ENCODE measurements around the gene PSPH. TPM values are rescaled to one million over a fixed set of nuclear protein-coding genes. Genes with fewer than 3 reads are reported as not detected.
A peak's percentile ranks its signal among the peaks of the same experiment; 100 is the strongest.
"Not testable (repeated sequence)": the region's sequence is repeated elsewhere in the genome, so short reads cannot be mapped to it uniquely, and the experiment has no call there.

Gene PSPH
- total RNA-seq, 3 donors from 2014 or later, result 11.4 to 17.7 (median 14.4) TPM

DNA sequence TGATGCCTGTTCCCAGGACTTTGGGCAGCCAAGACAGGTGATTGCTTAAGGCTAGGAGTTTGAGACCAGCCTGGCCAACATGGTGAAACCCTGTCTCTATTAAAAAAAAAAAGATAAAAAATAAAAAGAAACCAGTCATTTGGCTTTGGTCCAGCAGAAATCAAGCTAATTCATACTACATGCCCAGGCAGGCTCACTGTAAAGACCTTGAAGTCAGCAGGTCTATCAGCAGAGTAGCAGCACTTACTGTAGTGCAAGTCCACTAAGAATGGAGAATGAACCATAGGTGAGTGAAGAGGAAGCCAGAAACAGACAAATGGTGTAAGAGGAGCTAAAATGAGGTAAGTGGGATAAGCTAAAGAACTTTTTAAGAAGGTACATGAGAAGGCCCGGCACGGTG lies 24.7 kb downstream of the PSPH start:
- no peak for TF ChIP-seq POLR2A (IDR thresholded peaks at IDR 0.05)
- TF ChIP-seq, protein P1, sequence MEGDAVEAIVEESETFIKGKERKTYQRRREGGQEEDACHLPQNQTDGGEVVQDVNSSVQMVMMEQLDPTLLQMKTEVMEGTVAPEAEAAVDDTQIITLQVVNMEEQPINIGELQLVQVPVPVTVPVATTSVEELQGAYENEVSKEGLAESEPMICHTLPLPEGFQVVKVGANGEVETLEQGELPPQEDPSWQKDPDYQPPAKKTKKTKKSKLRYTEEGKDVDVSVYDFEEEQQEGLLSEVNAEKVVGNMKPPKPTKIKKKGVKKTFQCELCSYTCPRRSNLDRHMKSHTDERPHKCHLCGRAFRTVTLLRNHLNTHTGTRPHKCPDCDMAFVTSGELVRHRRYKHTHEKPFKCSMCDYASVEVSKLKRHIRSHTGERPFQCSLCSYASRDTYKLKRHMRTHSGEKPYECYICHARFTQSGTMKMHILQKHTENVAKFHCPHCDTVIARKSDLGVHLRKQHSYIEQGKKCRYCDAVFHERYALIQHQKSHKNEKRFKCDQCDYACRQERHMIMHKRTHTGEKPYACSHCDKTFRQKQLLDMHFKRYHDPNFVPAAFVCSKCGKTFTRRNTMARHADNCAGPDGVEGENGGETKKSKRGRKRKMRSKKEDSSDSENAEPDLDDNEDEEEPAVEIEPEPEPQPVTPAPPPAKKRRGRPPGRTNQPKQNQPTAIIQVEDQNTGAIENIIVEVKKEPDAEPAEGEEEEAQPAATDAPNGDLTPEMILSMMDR (IDR thresholded peaks at IDR 0.05), result no peak
- TF ChIP-seq POLR2AphosphoS5 (IDR thresholded peaks at IDR 0.05), result no peak
- no peak overlapping the region for H3K27ac ChIP-seq
- no peaks in the 10 kb centered on the region for H3K27me3 ChIP-seq
- no peak overlapping the region for H3K4me3 ChIP-seq
- no peaks in the 10 kb centered on the region for H3K4me1 ChIP-seq
- H3K9me3 ChIP-seq, result no peaks in the 10 kb centered on the region
- H3K36me3 ChIP-seq, result no peaks in the 10 kb centered on the region
- intact Hi-C loops (cut with DNase I; ENCODE audit: low total_unique reads), result no loop called here
- DNase-seq (ENCODE audit: low spot score in 2 of 2), result no peak

DNA sequence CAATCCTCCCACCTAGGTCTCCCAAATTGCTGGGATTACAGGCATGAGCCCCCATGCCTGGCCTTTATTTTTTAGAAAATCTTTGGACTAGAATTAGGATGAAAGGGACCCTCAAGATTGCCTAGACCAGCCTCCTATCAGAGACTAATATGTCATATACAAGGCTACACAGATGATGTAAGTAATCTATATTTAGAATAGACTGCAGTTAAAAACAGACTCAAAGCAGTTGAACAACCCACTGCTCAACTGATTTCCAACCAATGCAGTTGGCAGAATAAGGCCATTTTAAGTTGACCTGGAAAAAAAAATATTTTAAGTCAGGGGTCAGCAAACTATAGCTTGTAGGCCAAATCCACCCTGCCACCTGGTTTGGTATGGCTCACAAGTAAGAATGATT lies 27.7 kb downstream of the PSPH start:
- TF ChIP-seq, protein P1 (IDR thresholded peaks at IDR 0.05), result no peak
- TF ChIP-seq POLR2AphosphoS5 (IDR thresholded peaks at IDR 0.05), result no peak
- TF ChIP-seq POLR2A (IDR thresholded peaks at IDR 0.05), result no peak
- no peak for DNase-seq (ENCODE audit: low spot score in 2 of 2)
- Histone ChIP-seq H3K9me3 (no peaks in the 10 kb centered on the region), H3K36me3 (no peaks in the 10 kb centered on the region), H3K4me3 (no peak overlapping the region), H3K27ac (no peak overlapping the region), H3K27me3 (no peaks in the 10 kb centered on the region), H3K4me1 (no peaks in the 10 kb centered on the region)
- intact Hi-C loops (cut with DNase I; ENCODE audit: low total_unique reads), result no loop called here

DNA sequence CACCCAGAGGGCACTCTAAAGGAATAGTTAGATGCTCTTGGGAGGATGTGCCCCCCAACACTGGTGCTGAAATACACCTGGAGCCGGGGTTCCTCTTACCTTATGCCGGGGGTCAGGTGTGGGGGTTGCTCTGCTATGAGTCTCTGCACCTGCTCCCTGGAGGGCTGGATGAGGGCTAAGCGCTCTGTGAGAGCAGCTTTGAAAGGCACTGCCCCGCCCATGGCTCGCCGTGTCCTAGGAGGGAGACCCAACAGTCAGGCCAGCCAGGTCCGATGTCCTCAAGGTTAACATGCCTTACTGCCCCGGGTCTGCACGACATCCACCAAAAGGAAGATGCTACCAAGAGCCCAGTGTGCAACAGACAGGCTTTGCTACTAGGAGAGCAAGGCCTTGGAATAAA lies 31.7 kb downstream of the PSPH start:
- no peak overlapping the region for H3K4me3 ChIP-seq
- intact Hi-C loops (cut with DNase I; ENCODE audit: low total_unique reads), result no loop called here
- H3K27me3 ChIP-seq, result no peaks in the 10 kb centered on the region
- H3K27ac ChIP-seq, result no peak overlapping the region
- DNase-seq (ENCODE audit: low spot score in 2 of 2), result no peak
- no peaks in the 10 kb centered on the region for H3K4me1 ChIP-seq
- no peaks in the 10 kb centered on the region for H3K9me3 ChIP-seq
- H3K36me3 ChIP-seq, result no peaks in the 10 kb centered on the region
- TF ChIP-seq, protein P1 (IDR thresholded peaks at IDR 0.05), result no peak
- TF ChIP-seq POLR2A (IDR thresholded peaks at IDR 0.05), result no peak
- no peak for TF ChIP-seq POLR2AphosphoS5 (IDR thresholded peaks at IDR 0.05)

DNA sequence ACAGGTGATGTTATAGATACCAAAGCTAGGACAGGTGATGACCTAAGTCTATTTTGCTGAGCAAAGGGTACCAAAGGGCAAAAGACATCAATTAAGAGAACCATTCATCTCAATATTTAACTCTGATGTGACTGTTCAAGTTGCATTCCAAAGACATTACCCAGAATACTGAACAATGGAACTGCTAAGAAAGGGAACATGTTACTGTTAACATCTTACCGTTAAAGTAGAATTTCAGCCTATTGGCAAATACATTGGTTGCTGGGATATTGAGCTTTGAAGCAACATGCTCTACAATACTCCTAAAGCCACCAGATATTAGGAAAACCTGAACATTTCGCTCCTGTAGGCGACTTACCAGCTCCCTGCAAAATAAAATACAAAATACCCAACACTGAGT lies 34.2 kb downstream of the PSPH start:
- H3K4me3 ChIP-seq; H3K27me3 ChIP-seq; DNase-seq (ENCODE audit: low spot score in 2 of 2); intact Hi-C loops (cut with DNase I; ENCODE audit: low total_unique reads); H3K4me1 ChIP-seq; H3K36me3 ChIP-seq; H3K9me3 ChIP-seq; H3K27ac ChIP-seq: not testable (repeated sequence)

DNA sequence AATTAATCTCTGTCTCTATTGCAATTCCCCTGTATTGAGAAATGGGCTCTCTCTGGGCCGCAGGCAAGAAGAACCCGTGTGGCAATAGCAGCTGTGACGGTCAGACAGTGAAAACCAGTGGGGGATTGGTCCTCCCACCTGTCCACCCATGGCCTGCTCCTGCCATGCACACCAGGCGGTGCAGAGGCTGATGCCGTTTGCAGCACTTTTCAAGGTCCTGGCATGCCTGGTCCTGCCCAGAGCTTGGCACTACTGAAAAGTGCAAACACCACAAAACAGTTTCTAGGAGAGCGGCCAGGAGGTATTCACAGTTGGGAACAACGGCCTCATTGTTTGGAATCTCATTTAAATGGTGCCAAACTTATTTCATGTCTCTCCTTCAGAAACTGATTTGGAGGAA lies 41.5 kb downstream of the PSPH start:
- intact Hi-C loops (cut with DNase I; ENCODE audit: low total_unique reads), result no loop called here
- Histone ChIP-seq H3K27me3 (no peaks in the 10 kb centered on the region), H3K4me3 (no peak overlapping the region), H3K36me3 (no peaks in the 10 kb centered on the region), H3K27ac (peak overlapping the region in 1 of 2 donors; percentile 58), H3K9me3 (no peaks in the 10 kb centered on the region), H3K4me1 (no peaks in the 10 kb centered on the region)
- peak; percentile 56 to 87 for DNase-seq (ENCODE audit: low spot score in 2 of 2)
- no peak for TF ChIP-seq POLR2A (IDR thresholded peaks at IDR 0.05)
- TF ChIP-seq, protein P1 (IDR thresholded peaks at IDR 0.05), result no peak
- no peak for TF ChIP-seq POLR2AphosphoS5 (IDR thresholded peaks at IDR 0.05)

DNA sequence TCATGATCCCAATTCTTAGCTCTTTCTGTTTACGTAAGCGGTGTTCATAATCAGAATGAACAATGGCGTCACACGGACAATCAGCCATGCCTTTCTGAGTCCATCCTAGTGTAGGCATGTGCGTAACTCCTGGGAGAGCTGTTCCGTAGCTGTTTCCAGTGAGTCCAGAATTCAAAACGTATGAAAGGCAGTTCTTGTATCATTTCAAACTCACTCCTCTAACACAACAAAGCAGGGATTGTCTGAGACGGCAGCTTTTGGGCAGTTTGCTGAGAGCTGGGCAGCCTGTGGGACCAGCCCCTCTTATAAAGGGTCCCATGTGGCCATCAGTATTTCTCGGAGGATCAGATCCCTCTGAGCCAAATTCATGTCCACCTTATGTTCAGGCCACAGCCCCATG lies 43.4 kb downstream of the PSPH start:
- intact Hi-C loops (cut with DNase I; ENCODE audit: low total_unique reads), result no loop called here
- no peak overlapping the region for H3K27ac ChIP-seq
- H3K36me3 ChIP-seq, result no peaks in the 10 kb centered on the region

More for the DNA sequence above, 43.4 kb downstream of the PSPH start:
- no peak for DNase-seq (ENCODE audit: low spot score in 2 of 2)
- H3K4me3 ChIP-seq, result no peak overlapping the region
- TF ChIP-seq, protein P1 (IDR thresholded peaks at IDR 0.05), result no peak
- TF ChIP-seq POLR2AphosphoS5 (IDR thresholded peaks at IDR 0.05) (no peak), POLR2A (IDR thresholded peaks at IDR 0.05) (no peak)
- H3K4me1 ChIP-seq, result no peaks in the 10 kb centered on the region
- H3K27me3 ChIP-seq, result no peaks in the 10 kb centered on the region
- no peaks in the 10 kb centered on the region for H3K9me3 ChIP-seq
